DMS53 (cell line): Measurements from ENCODE around the gene TUB.
A peak's percentile ranks its signal among the peaks of the same experiment; 100 is the strongest.

Experiments used
- DNase-seq: peaks from one replicate; lab custom pipeline; 2025; lab: John Stamatoyannopoulos, UW

Gene TUB

GRCh38 chr11:8092587-8093424 lies 11.8 kb downstream of the TUB start:
- peak; percentile 90 for DNase-seq

GRCh38 chr11:8093931-8094575 lies 13.0 kb downstream of the TUB start:
- DNase-seq: peak; percentile 13

- DNase-seq: no peak
Measured at GRCh38 chr11:8094656-8095055, 13.6 kb downstream of the TUB start.

GRCh38 chr11:8095371-8095770 lies 14.4 kb downstream of the TUB start:
- no peak for DNase-seq

GRCh38 chr11:8095806-8096522 lies 15.0 kb downstream of the TUB start:
- DNase-seq: no peak

- DNase-seq: no peak
Measured at GRCh38 chr11:8096575-8096974, 15.6 kb downstream of the TUB start.

GRCh38 chr11:8097062-8097461 lies 16.1 kb downstream of the TUB start:
- no peak for DNase-seq

- no peak for DNase-seq
Measured at GRCh38 chr11:8097468-8097867, 16.5 kb downstream of the TUB start.

- no peak for DNase-seq
Measured at GRCh38 chr11:8097926-8098325, 16.9 kb downstream of the TUB start.

- DNase-seq: no peak
Measured at GRCh38 chr11:8098361-8098760, 17.4 kb downstream of the TUB start.

- no peak for DNase-seq
Measured at GRCh38 chr11:8098879-8099278, 17.9 kb downstream of the TUB start.

- DNase-seq: peak; percentile 80
Measured at GRCh38 chr11:8099291-8099899, 18.4 kb downstream of the TUB start.

GRCh38 chr11:8100158-8100557 lies 19.1 kb downstream of the TUB start:
- no peak for DNase-seq

- DNase-seq: no peak
Measured at GRCh38 chr11:8100605-8101004, 19.6 kb downstream of the TUB start.

GRCh38 chr11:8101421-8101820 lies 20.4 kb downstream of the TUB start:
- DNase-seq: no peak

- no peak for DNase-seq
Measured at GRCh38 chr11:8102296-8102915, 21.4 kb downstream of the TUB start.

GRCh38 chr11:8102965-8103364 lies 22.0 kb downstream of the TUB start:
- no peak for DNase-seq

GRCh38 chr11:8103909-8104308 lies 22.9 kb downstream of the TUB start:
- DNase-seq: no peak

GRCh38 chr11:8105133-8105532 lies 24.1 kb downstream of the TUB start:
- no peak for DNase-seq

GRCh38 chr11:8105666-8106065 lies 24.7 kb downstream of the TUB start:
- DNase-seq: no peak

GRCh38 chr11:8106679-8107078 lies 25.7 kb downstream of the TUB start:
- no peak for DNase-seq

GRCh38 chr11:8107642-8108041 lies 26.6 kb downstream of the TUB start:
- no peak for DNase-seq
